HG03432 (cell line): ENCODE measurements around the gene MISP3.
A peak's percentile ranks its signal among the peaks of the same experiment; 100 is the strongest.

Source experiments
- ATAC-seq: cut with Tn5 transposase; IDR thresholded peaks from one replicate; pipeline ENCODE4 v1.9.1; 2021; ENCODE audit warnings: mild to moderate bottlenecking, moderate library complexity; ENCODE audit not compliant: unreplicated experiment

MISP3 gene

DNA sequence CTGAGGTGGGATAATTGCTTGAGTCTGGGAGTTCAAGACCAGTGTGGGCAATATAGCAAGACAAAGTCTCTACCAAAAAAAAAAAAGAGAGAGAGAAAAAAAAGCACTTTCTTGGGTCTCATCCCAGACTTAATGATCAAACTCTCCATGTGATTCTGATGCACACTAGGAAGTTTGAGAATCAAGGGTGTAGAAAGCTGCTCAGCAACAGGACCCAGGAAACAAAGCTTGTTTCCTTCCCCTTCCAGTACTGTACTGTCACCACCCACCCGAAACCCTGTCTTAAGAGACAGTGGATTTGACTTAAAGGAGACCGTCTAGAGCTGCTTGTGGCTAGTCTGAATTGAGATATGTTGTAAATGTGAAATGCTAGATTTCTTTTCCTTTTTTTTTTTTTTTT lies 5.8 kb downstream of the MISP3 start:
- ATAC-seq: no peak

DNA sequence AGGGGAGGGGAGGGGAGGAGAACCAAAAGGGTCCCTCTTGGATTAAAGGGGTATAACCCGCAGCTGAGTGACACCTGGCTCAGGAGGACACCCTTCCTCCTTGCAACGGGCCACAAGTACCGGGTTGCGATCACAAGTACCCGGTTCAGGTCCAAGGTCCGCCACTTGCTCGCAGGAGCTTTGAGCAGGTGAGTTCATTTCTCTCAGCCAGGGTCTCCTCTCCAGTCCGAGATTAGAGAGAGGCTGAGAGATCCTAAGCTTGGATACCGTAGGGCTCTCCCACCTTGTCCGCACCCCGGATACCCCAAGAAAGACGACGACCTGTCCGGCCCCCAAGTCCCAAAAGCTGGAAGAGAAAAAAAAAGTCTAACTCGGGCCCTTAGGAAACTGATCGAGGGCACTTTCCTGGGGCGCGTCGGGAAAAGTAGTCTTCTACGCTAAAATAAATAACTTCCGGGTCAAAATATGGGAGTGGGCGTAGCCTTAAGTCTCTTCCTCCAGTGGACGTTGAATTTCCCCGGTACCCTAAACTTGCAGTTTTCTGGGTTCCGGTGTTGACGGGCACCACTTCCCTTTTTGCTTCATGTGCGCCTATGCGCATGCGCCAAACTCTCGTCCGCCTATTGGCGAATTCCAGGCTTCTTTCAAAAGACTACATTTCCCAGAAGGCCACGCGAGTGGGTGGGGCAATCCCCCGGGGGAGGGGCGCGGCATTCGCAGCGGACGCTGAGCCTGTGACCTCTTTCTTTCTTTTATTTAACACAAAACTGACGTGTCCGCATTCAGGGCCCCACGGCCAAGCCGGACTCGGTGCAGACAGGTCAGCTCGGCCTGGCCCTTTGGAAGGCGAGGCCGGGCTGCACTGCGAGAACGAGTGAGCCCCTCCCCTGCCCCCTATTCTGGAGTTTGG lies 8.6 kb downstream of the MISP3 start:
- peak; percentile 81 for ATAC-seq

- peak; percentile 15 for ATAC-seq
These were observed 9.4 kb downstream of the MISP3 start for GRCh38 chr19:14081797-14082674.

DNA sequence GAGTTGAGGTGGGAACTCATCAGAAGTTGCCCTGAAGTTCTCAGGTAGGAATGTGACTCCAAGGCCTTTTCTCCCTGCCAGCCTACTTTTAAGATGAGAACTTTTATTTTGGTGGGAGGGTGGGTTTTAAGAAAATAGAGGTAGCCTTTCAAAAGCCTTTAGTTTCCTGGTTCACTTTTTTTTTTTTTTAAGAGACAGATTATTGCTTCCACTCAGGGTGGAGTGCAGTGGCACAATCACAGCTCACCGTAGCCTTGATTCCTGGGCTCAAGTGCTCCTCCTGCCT lies 10.0 kb downstream of the MISP3 start:
- ATAC-seq: no peak

- ATAC-seq: no peak
These were observed 12.9 kb downstream of the MISP3 start, which contains the start of gene C19orf67 for GRCh38 chr19:14085309-14085995. C19orf67 (minus strand) TSS chr19:14085783; CDS start chr19:14085627, 156 bp downstream.

DNA sequence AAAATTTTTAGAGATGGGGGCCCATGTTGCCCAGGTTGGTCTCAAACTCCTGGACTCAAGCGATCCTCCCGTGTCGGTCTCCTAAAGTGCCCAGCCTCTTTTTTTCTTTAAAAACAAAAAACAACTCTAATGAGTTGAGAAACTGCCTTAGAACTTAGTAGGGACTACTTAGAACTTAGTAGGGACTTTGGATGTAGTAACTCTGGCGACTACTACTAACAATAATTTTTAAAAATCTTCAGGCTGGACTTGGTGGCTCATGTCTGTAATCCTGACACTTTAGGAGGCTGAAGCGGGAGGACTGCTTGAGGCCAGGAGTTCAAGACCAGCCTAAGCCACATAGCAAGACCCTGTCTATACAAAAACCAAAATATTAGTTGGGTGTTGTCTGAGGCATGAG lies 13.5 kb downstream of the MISP3 start:
- ATAC-seq: no peak

- no peak for ATAC-seq
These were observed 16.2 kb downstream of the MISP3 start for GRCh38 chr19:14088634-14089411.

- ATAC-seq: no peak
These were observed 16.8 kb downstream of the MISP3 start for GRCh38 chr19:14089412-14089661.

DNA sequence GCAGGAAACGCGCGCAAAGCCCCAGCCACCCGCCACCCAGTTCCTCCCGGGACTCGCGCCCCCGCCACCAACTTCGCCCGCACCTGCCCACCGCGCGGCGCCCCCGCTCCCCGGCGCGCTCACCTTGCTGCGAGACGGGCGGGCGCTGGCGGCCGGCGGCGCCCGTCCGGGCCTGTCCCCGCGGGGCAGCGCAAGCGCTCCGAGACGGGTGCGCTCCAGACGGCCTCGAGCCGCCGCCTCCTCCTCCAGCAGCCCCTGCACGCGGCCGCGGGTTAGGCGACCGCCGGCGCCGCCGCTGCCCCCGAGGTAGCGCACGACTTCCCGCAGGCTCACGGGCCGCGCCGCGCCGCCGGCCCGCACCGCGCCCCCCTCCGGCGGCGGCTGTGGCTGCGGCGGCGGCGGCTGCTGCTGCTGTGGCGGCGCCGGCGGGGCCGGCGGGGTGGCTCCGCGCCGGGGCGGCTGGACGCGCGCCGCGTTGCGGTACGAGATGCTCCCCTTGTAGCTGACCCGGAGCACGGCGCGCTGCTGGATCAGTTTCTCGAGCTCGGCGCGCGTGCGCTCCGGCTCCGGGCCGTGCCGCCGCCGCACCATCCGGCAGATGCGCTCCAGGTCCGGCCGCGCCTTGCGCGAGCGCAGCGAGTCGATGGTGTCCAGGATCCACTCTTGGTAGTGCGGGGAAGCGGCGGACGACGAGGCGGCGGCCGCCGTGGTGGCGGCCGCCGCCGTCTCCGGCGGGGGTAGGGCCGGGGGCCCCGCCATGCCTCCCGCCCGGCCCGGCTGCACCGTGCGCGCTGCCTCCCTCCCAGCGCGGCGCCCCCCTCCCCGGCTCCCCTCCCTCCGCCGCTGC lies 17.3 kb downstream of the MISP3 start:
- ATAC-seq: no peak

DNA sequence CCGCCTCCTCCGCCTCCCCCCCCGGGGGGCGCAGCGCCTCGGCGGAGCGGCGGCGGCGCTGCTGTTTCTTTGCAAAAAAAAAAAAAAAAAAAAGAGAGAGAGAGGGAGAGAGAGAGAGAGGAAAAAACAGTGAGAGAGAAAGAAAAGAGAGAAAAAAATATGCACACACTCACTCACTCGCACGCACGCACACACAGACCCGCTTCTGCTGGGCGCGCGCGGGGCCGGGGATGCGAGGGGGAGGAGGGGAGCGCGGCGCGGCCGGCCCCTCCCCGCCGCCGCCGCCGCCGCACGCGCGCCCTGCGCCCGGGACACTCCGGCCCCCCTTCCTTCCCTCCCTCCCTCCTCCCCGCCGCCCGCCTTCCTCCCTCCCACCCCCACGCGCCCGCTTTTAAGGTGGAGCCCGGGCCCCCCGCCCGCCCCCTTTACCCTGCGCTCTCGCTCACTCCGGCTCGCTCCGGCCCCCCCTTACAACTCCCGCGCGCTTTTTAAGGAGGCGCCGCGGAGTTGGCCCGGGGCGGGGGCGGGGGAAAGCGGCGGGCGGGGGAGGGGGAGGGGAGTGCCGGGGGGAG lies 18.0 kb downstream of the MISP3 start, which contains the start of gene SAMD1:
Gene SAMD1 (minus strand): TSS at position 243 of the 572 bp plus-strand sequence.
- peak; percentile 45 for ATAC-seq

GRCh38 chr19:14091081-14091812 lies 18.7 kb downstream of the MISP3 start:
- ATAC-seq: peak; percentile 58

- peak; percentile 9 for ATAC-seq
These were observed 19.4 kb downstream of the MISP3 start for GRCh38 chr19:14091813-14092462.

- ATAC-seq: no peak
These were observed 20.7 kb downstream of the MISP3 start for GRCh38 chr19:14093117-14093823.

- ATAC-seq: no peak
These were observed 22.3 kb downstream of the MISP3 start for GRCh38 chr19:14094854-14095253.

DNA sequence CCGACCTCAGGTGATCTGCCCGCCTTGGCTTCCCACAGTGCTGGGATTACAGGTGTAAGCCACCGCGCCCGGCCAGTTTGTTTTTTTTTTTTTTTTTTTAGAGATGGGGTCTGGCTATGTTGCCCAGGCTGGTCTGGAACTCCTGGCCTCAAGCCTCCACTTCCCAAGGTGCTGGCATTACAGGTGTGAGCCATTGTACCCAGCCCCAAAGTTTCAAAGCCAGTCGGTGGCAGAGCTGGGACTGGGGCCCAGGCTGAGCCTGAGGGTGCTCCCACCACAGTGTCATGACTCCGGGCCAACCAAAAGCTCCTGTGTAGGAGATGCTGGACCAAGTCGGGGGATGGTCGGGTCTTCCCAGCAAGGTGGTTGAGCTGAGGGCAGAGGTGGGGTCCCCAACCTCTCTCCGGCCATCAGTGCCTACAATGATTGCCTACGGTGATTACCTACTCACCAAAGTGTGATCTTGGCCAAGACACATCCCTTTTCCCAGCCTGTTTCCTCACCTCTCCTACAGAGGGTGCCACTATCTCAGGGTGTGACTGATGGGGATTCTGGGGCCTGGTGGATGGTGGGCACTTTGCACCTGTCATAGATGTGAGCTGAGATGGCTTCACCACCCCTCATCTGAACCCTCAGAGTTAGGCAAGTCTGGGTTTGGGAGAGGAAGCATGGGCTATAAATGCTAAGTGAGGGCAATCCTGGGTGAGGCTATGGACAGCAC lies 23.8 kb downstream of the MISP3 start:
- no peak for ATAC-seq

DNA sequence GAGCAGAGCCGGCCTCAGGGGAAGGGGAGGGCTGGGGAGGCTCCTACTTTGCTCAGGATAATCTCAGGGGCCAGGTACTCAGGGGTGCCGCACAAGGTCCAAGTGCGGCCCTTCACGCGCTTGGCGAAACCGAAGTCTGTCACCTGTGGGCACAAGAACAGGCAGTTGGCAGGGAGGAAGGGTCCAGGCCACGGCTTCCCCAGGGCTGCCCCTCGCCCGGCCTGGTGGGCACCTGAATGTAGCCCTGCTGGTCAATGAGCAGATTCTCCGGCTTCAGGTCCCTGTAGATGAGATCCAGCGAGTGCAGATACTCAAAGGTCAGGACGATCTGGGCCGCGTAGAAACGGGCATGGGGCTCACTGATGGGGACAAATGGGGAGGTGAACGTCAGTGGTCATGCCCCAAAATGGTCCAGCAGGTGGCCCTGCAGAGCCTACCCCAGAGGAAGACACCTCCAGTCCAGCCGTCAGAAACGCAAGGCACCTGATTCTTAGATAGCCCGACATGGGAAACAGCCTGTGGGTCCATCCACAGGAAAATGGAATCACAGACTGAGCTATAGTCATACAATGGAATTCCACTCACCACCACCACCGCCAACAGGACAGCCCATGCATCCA lies 25.1 kb downstream of the MISP3 start:
- no peak for ATAC-seq
